IPS-15b (cell line): ENCODE results near the gene WDR54.
A peak's percentile ranks its signal among the peaks of the same experiment; 100 is the strongest.
"Not testable (repeated sequence)": the region's sequence is repeated elsewhere in the genome, so short reads cannot be mapped to it uniquely, and the experiment has no call there.

Experiments used
- H3K27me3 ChIP-seq: one replicate; pipeline ENCODE4 v1.6.1; 2013; ENCODE audit warnings: low read length; ENCODE audit not compliant: control insufficient read depth, insufficient read depth
- H3K36me3 ChIP-seq: one replicate; pipeline ENCODE4 v1.6.1; 2013; ENCODE audit warnings: low read length; ENCODE audit not compliant: control insufficient read depth, insufficient read depth
- H3K4me1 ChIP-seq: one replicate; pipeline ENCODE4 v1.6.1; 2013; ENCODE audit warnings: mild to moderate bottlenecking, low read length; ENCODE audit not compliant: control insufficient read depth, insufficient read depth
- H3K4me3 ChIP-seq: one replicate; pipeline ENCODE4 v1.5.1; 2013; ENCODE audit warnings: low read depth, low read length
- H3K9ac ChIP-seq: one replicate; pipeline ENCODE4 v1.6.1; 2013; ENCODE audit warnings: low read depth, mild to moderate bottlenecking, low read length
- H3K9me3 ChIP-seq: one replicate; pipeline ENCODE4 v1.6.1; 2013; ENCODE audit warnings: mild to moderate bottlenecking, low read length; ENCODE audit not compliant: control insufficient read depth, insufficient read depth

The WDR54 gene

GRCh38 chr2:74447230-74447999 is 25.9 kb downstream of the WDR54 start:
- H3K9ac ChIP-seq, result no peak overlapping the region
- no peak overlapping the region for H3K4me3 ChIP-seq
- no peaks in the 10 kb centered on the region for H3K9me3 ChIP-seq
- H3K36me3 ChIP-seq, result no peaks in the 10 kb centered on the region
- H3K4me1 ChIP-seq, result no peaks in the 10 kb centered on the region
- peaks cover 2% of the 10 kb centered on the region for H3K27me3 ChIP-seq

- Histone ChIP-seq H3K36me3 (no peaks in the 10 kb centered on the region), H3K9me3 (no peaks in the 10 kb centered on the region), H3K4me3 (no peak overlapping the region), H3K4me1 (no peaks in the 10 kb centered on the region), H3K27me3 (peaks cover 2% of the 10 kb centered on the region), H3K9ac (no peak overlapping the region)
These were observed 27.2 kb downstream of the WDR54 start for GRCh38 chr2:74448771-74449170.

- Histone ChIP-seq H3K27me3 (no peaks in the 10 kb centered on the region), H3K36me3 (no peaks in the 10 kb centered on the region), H3K4me3 (no peak overlapping the region), H3K9me3 (no peaks in the 10 kb centered on the region), H3K9ac (no peak overlapping the region), H3K4me1 (no peaks in the 10 kb centered on the region)
These were observed 29.1 kb downstream of the WDR54 start for GRCh38 chr2:74450570-74451190.

GRCh38 chr2:74454654-74455511 is 33.4 kb downstream of the WDR54 start, which contains the start of gene INO80B:
INO80B (plus strand) TSS chr2:74455087; CDS start chr2:74455117, 30 bp downstream.
- Histone ChIP-seq H3K9me3 (no peaks in the 10 kb centered on the region), H3K36me3 (no peaks in the 10 kb centered on the region), H3K27me3 (no peaks in the 10 kb centered on the region), H3K4me3 (peak within 1 kb of the TSS; percentile 84), H3K9ac (peak within 1 kb of the TSS; percentile 42), H3K4me1 (peaks cover 6% of the 10 kb centered on the region)

GRCh38 chr2:74457129-74457548 is 35.6 kb downstream of the WDR54 start:
- Histone ChIP-seq H3K4me3 (peak overlapping the region; percentile 82), H3K27me3 (no peaks in the 10 kb centered on the region), H3K4me1 (peaks cover 6% of the 10 kb centered on the region), H3K36me3 (peaks cover 5% of the 10 kb centered on the region), H3K9ac (peak overlapping the region; percentile 73), H3K9me3 (no peaks in the 10 kb centered on the region)

GRCh38 chr2:74457549-74458131 is 36.1 kb downstream of the WDR54 start:
- peaks cover 10% of the 10 kb centered on the region for H3K36me3 ChIP-seq
- H3K4me3 ChIP-seq, result peak overlapping the region; percentile 82
- H3K4me1 ChIP-seq, result peaks cover 6% of the 10 kb centered on the region
- H3K9me3 ChIP-seq, result no peaks in the 10 kb centered on the region
- no peaks in the 10 kb centered on the region for H3K27me3 ChIP-seq
- peak overlapping the region; percentile 76 for H3K9ac ChIP-seq

GRCh38 chr2:74458132-74458937 is 36.8 kb downstream of the WDR54 start, which contains the start of gene WBP1:
WBP1 (plus strand) TSS chr2:74458438; CDS start chr2:74458603, 165 bp downstream.
- peak within 1 kb of the TSS; percentile 84 for H3K4me3 ChIP-seq
- peak within 1 kb of the TSS; percentile 89 for H3K9ac ChIP-seq
- peaks cover 14% of the 10 kb centered on the region for H3K36me3 ChIP-seq
- H3K27me3 ChIP-seq, result no peaks in the 10 kb centered on the region
- H3K9me3 ChIP-seq, result no peaks in the 10 kb centered on the region
- H3K4me1 ChIP-seq, result peaks cover 6% of the 10 kb centered on the region

- Histone ChIP-seq H3K9ac (peak overlapping the region; percentile 89), H3K36me3 (peaks cover 14% of the 10 kb centered on the region), H3K27me3 (no peaks in the 10 kb centered on the region), H3K4me1 (peaks cover 6% of the 10 kb centered on the region), H3K4me3 (peak overlapping the region; percentile 84), H3K9me3 (no peaks in the 10 kb centered on the region)
These were observed 37.4 kb downstream of the WDR54 start for GRCh38 chr2:74458938-74459363.

- not testable (repeated sequence) for H3K9ac ChIP-seq, H3K27me3 ChIP-seq, H3K4me1 ChIP-seq, H3K9me3 ChIP-seq
- H3K36me3 ChIP-seq, result peaks cover 14% of the 10 kb centered on the region
- H3K4me3 ChIP-seq, result peak overlapping the region; percentile 84
These were observed 38.1 kb downstream of the WDR54 start for GRCh38 chr2:74459503-74460118.

- peaks cover 14% of the 10 kb centered on the region for H3K36me3 ChIP-seq
- not testable (repeated sequence) for H3K9ac ChIP-seq, H3K27me3 ChIP-seq, H3K4me1 ChIP-seq, H3K4me3 ChIP-seq, H3K9me3 ChIP-seq
These were observed 38.7 kb downstream of the WDR54 start for GRCh38 chr2:74460187-74460586.
